GM12891 (cell line): Measurements from ENCODE around the gene CX3CL1.

Experiments used
- POLR2A ChIP-seq: IDR thresholded peaks from 2 replicates; pipeline ENCODE4 v1.6.1; 2011; ENCODE audit warnings: low read depth, low read length, control low read depth
- POLR2AphosphoS5 ChIP-seq: IDR thresholded peaks from 2 replicates; pipeline ENCODE4 v1.6.1; 2011; ENCODE audit warnings: low read depth, low read length, control low read depth
- POU2F2 ChIP-seq: IDR thresholded peaks from 2 replicates; pipeline ENCODE4 v1.6.1; 2011; ENCODE audit warnings: low read depth, mild to moderate bottlenecking, control low read depth, low read length, moderate library complexity
- TAF1 ChIP-seq: IDR thresholded peaks from 2 replicates; pipeline ENCODE4 v1.6.1; 2011; ENCODE audit warnings: low read depth, low read length, control low read depth

- TF ChIP-seq POLR2A (no peak), TAF1 (no peak), POLR2AphosphoS5 (no peak), POU2F2 (no peak)
Observed at GRCh38 chr16:57401943-57402640, 29.8 kb downstream of the CX3CL1 start.
